HepG2 (cell line): Measurements from ENCODE around the gene SMIM30.

Experiments used
- POLR2A ChIP-seq, 2 experiments: IDR thresholded peaks; 2 replicates each; pipeline ENCODE4 v1.6.1; 2011; ENCODE audit warnings: low read depth in 2 of 2, low read length in 2 of 2, mild to moderate bottlenecking in 1 of 2, moderate library complexity in 1 of 2; ENCODE audit not compliant: insufficient read depth in 1 of 2
- ZNF350 ChIP-seq: sonication (generic); formaldehyde crosslinking; IDR thresholded peaks from 2 replicates; pipeline ENCODE4 v1.4.0; 2020; ENCODE audit warnings: mild to moderate bottlenecking, low read depth, missing genetic modification reagents, borderline replicate concordance
- TF ChIP-seq, protein P1 (sequence below): sonication (generic); formaldehyde crosslinking; IDR thresholded peaks from 2 replicates; pipeline ENCODE4 v1.5.0; 2020; ENCODE audit warnings: mild to moderate bottlenecking, missing genetic modification reagents, moderate library complexity
- TF ChIP-seq, protein P2 (sequence below): IDR thresholded peaks from 2 replicates; pipeline ENCODE4 v1.6.1; 2016; ENCODE audit warnings: low read depth, missing genetic modification reagents, missing compliant biosample characterization
- TF ChIP-seq, protein P3 (sequence below): sonication (generic); formaldehyde crosslinking; IDR thresholded peaks from 2 replicates; pipeline ENCODE4 v1.4.0; 2020; ENCODE audit warnings: missing genetic modification reagents, borderline replicate concordance

DNA sequence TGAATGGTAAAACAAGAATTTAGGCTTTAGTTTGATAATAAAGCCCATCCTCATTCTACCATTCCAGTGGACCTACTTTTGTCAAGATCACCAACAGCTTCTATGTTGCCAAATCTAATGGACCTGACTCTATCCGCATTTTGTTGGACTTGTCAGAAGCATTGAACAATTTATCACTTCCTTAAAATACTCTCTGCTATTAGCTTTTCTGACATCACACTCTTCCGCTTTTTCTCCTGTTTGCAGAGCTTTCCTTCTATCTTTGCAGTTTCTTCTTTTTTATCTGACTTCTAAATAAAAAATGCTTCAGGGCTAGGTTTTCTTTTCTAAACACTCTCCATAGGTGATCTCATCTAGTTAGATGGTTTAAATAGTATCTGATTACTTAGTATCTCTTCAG lies 42.7 kb upstream of the SMIM30 start:
- TF ChIP-seq POLR2A (IDR thresholded peaks at IDR 0.05; ENCODE audit: insufficient read depth in 1 of 2, low read depth in 2 of 2, low read length in 2 of 2) (no peak), ZNF350 (CRISPR knock-in tag) (no peak)
- TF ChIP-seq, protein P1, sequence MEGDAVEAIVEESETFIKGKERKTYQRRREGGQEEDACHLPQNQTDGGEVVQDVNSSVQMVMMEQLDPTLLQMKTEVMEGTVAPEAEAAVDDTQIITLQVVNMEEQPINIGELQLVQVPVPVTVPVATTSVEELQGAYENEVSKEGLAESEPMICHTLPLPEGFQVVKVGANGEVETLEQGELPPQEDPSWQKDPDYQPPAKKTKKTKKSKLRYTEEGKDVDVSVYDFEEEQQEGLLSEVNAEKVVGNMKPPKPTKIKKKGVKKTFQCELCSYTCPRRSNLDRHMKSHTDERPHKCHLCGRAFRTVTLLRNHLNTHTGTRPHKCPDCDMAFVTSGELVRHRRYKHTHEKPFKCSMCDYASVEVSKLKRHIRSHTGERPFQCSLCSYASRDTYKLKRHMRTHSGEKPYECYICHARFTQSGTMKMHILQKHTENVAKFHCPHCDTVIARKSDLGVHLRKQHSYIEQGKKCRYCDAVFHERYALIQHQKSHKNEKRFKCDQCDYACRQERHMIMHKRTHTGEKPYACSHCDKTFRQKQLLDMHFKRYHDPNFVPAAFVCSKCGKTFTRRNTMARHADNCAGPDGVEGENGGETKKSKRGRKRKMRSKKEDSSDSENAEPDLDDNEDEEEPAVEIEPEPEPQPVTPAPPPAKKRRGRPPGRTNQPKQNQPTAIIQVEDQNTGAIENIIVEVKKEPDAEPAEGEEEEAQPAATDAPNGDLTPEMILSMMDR (CRISPR knock-in tag), result no peak
- TF ChIP-seq, protein P2, sequence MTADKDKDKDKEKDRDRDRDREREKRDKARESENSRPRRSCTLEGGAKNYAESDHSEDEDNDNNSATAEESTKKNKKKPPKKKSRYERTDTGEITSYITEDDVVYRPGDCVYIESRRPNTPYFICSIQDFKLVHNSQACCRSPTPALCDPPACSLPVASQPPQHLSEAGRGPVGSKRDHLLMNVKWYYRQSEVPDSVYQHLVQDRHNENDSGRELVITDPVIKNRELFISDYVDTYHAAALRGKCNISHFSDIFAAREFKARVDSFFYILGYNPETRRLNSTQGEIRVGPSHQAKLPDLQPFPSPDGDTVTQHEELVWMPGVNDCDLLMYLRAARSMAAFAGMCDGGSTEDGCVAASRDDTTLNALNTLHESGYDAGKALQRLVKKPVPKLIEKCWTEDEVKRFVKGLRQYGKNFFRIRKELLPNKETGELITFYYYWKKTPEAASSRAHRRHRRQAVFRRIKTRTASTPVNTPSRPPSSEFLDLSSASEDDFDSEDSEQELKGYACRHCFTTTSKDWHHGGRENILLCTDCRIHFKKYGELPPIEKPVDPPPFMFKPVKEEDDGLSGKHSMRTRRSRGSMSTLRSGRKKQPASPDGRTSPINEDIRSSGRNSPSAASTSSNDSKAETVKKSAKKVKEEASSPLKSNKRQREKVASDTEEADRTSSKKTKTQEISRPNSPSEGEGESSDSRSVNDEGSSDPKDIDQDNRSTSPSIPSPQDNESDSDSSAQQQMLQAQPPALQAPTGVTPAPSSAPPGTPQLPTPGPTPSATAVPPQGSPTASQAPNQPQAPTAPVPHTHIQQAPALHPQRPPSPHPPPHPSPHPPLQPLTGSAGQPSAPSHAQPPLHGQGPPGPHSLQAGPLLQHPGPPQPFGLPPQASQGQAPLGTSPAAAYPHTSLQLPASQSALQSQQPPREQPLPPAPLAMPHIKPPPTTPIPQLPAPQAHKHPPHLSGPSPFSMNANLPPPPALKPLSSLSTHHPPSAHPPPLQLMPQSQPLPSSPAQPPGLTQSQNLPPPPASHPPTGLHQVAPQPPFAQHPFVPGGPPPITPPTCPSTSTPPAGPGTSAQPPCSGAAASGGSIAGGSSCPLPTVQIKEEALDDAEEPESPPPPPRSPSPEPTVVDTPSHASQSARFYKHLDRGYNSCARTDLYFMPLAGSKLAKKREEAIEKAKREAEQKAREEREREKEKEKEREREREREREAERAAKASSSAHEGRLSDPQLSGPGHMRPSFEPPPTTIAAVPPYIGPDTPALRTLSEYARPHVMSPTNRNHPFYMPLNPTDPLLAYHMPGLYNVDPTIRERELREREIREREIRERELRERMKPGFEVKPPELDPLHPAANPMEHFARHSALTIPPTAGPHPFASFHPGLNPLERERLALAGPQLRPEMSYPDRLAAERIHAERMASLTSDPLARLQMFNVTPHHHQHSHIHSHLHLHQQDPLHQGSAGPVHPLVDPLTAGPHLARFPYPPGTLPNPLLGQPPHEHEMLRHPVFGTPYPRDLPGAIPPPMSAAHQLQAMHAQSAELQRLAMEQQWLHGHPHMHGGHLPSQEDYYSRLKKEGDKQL (CRISPR knock-in tag), result no peak
- TF ChIP-seq, protein P3, sequence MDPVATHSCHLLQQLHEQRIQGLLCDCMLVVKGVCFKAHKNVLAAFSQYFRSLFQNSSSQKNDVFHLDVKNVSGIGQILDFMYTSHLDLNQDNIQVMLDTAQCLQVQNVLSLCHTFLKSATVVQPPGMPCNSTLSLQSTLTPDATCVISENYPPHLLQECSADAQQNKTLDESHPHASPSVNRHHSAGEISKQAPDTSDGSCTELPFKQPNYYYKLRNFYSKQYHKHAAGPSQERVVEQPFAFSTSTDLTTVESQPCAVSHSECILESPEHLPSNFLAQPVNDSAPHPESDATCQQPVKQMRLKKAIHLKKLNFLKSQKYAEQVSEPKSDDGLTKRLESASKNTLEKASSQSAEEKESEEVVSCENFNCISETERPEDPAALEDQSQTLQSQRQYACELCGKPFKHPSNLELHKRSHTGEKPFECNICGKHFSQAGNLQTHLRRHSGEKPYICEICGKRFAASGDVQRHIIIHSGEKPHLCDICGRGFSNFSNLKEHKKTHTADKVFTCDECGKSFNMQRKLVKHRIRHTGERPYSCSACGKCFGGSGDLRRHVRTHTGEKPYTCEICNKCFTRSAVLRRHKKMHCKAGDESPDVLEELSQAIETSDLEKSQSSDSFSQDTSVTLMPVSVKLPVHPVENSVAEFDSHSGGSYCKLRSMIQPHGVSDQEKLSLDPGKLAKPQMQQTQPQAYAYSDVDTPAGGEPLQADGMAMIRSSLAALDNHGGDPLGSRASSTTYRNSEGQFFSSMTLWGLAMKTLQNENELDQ (CRISPR knock-in tag), result no peak
